Measurements from ENCODE around the gene TC2N.

Gene TC2N

DNA sequence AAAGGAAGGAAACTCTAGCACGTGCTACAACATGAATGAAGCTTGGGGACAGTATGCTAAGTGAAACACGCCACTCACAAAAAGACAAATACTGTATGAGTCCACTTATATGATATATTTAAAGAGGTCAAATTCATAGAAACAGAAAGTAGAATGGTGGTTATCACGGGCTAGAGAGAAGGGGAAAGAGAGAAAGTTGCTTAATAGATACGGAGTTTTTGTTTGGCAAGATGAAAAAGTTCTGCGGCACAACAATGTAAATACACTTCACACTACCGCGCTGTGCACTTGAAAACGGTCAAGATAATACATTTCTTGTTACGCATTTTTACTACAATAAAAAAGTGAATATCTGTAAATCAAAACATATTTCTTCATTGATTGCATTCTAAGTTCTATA is 42.9 kb upstream of the TC2N start:
- no peak overlapping the region for H3K27ac ChIP-seq (ENCODE audit: low read depth, low read length, poor library complexity, severe bottlenecking)
- TF ChIP-seq, protein P1, sequence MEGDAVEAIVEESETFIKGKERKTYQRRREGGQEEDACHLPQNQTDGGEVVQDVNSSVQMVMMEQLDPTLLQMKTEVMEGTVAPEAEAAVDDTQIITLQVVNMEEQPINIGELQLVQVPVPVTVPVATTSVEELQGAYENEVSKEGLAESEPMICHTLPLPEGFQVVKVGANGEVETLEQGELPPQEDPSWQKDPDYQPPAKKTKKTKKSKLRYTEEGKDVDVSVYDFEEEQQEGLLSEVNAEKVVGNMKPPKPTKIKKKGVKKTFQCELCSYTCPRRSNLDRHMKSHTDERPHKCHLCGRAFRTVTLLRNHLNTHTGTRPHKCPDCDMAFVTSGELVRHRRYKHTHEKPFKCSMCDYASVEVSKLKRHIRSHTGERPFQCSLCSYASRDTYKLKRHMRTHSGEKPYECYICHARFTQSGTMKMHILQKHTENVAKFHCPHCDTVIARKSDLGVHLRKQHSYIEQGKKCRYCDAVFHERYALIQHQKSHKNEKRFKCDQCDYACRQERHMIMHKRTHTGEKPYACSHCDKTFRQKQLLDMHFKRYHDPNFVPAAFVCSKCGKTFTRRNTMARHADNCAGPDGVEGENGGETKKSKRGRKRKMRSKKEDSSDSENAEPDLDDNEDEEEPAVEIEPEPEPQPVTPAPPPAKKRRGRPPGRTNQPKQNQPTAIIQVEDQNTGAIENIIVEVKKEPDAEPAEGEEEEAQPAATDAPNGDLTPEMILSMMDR (IDR thresholded peaks at IDR 0.05; ENCODE audit: low read length), result no peak
- no peak for TF ChIP-seq EZH2 (IDR thresholded peaks at IDR 0.05; ENCODE audit: borderline replicate concordance, low read length)
- no peak overlapping the region for H3K4me2 ChIP-seq (ENCODE audit: low read length)

DNA sequence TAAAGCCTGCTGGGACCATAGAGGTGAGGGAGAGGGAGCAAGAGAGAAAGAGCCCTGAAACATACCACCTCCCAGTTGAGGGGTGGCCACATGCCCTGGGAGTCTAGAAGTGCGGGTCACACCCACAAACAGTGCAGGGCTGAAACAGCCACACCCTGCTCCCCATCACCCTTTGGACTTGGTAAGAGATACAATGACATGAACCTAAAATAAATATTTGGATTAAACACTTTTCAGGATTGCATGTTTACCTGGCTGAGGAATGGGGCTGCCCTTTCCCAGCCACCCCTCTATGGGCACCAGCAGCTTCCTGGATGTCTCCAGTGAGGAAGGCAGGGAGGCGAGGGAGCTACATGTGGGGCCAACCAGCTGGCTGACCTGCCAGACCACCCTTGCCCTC is 39.0 kb upstream of the TC2N start:
- no peak overlapping the region for H3K4me3 ChIP-seq (ENCODE audit: low read depth, low read length, poor library complexity, severe bottlenecking)
- no peaks in the 10 kb centered on the region for H4K20me1 ChIP-seq (ENCODE audit: insufficient read depth, low read length)
- no peak for TF ChIP-seq EZH2 (IDR thresholded peaks at IDR 0.05; ENCODE audit: borderline replicate concordance, low read length)
- TF ChIP-seq, protein P1 (IDR thresholded peaks at IDR 0.05; ENCODE audit: low read length), result no peak
- H3F3A ChIP-seq (ENCODE audit: insufficient read depth, low read length), result no peaks in the 10 kb centered on the region
- no peaks in the 10 kb centered on the region for H3K9me3 ChIP-seq (ENCODE audit: low read length)
- peaks cover 3% of the 10 kb centered on the region for H3K4me1 ChIP-seq (ENCODE audit: insufficient read depth, low read length, severe bottlenecking)
- H3K4me2 ChIP-seq (ENCODE audit: low read length), result no peak overlapping the region
- H3K9ac ChIP-seq (ENCODE audit: low read length), result no peak overlapping the region
- no peaks in the 10 kb centered on the region for H3K79me2 ChIP-seq (ENCODE audit: insufficient read depth, low read length)
- H3K27ac ChIP-seq (ENCODE audit: low read depth, low read length, poor library complexity, severe bottlenecking), result no peak overlapping the region
- no peaks in the 10 kb centered on the region for H3K27me3 ChIP-seq (ENCODE audit: insufficient read depth, low read length)
- H3K9me2 ChIP-seq (ENCODE audit: low read depth, low read length), result no peaks in the 10 kb centered on the region
- H2AFZ ChIP-seq (ENCODE audit: low read length), result no peak overlapping the region
- H3K36me3 ChIP-seq (ENCODE audit: insufficient read depth, low read length), result no peaks in the 10 kb centered on the region

More for the DNA sequence above, 42.9 kb upstream of the TC2N start:
- no peaks in the 10 kb centered on the region for H3K27me3 ChIP-seq (ENCODE audit: insufficient read depth, low read length)
- H3K9ac ChIP-seq (ENCODE audit: low read length), result no peak overlapping the region
- H3K36me3 ChIP-seq (ENCODE audit: insufficient read depth, low read length), result no peaks in the 10 kb centered on the region
- no peak overlapping the region for H3K4me3 ChIP-seq (ENCODE audit: low read depth, low read length, poor library complexity, severe bottlenecking)
- H3K9me2 ChIP-seq (ENCODE audit: low read depth, low read length), result no peaks in the 10 kb centered on the region
- H4K20me1 ChIP-seq (ENCODE audit: insufficient read depth, low read length), result no peaks in the 10 kb centered on the region
- no peaks in the 10 kb centered on the region for H3K9me3 ChIP-seq (ENCODE audit: low read length)
- peaks cover 12% of the 10 kb centered on the region for H3K4me1 ChIP-seq (ENCODE audit: insufficient read depth, low read length, severe bottlenecking)
- no peak overlapping the region for H2AFZ ChIP-seq (ENCODE audit: low read length)
- H3F3A ChIP-seq (ENCODE audit: insufficient read depth, low read length), result no peaks in the 10 kb centered on the region
- no peaks in the 10 kb centered on the region for H3K79me2 ChIP-seq (ENCODE audit: insufficient read depth, low read length)

DNA sequence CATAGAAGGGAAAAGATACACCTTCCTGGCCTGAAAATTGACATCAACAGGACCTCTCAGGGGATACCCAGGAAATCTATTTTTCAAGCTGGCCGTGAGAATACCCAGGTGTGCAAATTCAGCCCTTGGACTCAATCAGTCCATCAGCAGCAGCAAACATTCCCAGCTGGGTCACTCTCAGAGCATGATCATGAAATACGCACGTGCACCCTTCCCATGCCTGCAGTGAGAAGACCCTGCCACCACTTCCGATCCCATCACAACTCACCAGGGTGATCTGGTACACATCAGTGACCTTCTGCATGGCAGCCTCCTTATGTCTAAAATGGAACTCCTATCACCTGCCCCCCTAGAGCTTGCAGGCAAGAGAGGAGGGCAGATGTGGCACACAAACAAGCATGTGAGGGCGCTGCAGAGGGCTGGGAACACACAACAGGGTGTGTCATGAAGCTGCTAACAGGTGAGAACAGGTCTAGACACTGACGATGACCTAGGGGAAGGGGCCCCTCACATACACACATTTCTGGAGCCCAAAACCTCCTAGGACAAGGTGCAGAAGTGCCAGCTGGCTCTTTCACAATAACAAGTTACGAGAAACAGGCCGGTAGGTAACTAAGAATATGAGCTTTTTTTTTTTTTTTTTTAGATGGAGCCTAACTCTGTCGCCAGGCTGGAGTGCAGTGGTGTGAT is 37.8 kb upstream of the TC2N start:
- no peak overlapping the region for H2AFZ ChIP-seq (ENCODE audit: low read length)
- H3K4me1 ChIP-seq (ENCODE audit: insufficient read depth, low read length, severe bottlenecking), result no peaks in the 10 kb centered on the region
- H3F3A ChIP-seq (ENCODE audit: insufficient read depth, low read length), result no peaks in the 10 kb centered on the region
- no peaks in the 10 kb centered on the region for H3K27me3 ChIP-seq (ENCODE audit: insufficient read depth, low read length)
- no peak overlapping the region for H3K4me3 ChIP-seq (ENCODE audit: low read depth, low read length, poor library complexity, severe bottlenecking)
- no peak overlapping the region for H3K9ac ChIP-seq (ENCODE audit: low read length)
- H3K27ac ChIP-seq (ENCODE audit: low read depth, low read length, poor library complexity, severe bottlenecking), result no peak overlapping the region
- H3K9me2 ChIP-seq (ENCODE audit: low read depth, low read length), result no peaks in the 10 kb centered on the region
- no peak for TF ChIP-seq EZH2 (IDR thresholded peaks at IDR 0.05; ENCODE audit: borderline replicate concordance, low read length)
- TF ChIP-seq, protein P1 (IDR thresholded peaks at IDR 0.05; ENCODE audit: low read length), result peak; percentile 10; the same call in 1 of the 2 replicates
- H3K4me2 ChIP-seq (ENCODE audit: low read length), result no peak overlapping the region
- no peaks in the 10 kb centered on the region for H3K36me3 ChIP-seq (ENCODE audit: insufficient read depth, low read length)
- no peaks in the 10 kb centered on the region for H4K20me1 ChIP-seq (ENCODE audit: insufficient read depth, low read length)
- H3K9me3 ChIP-seq (ENCODE audit: low read length), result no peaks in the 10 kb centered on the region
- H3K79me2 ChIP-seq (ENCODE audit: insufficient read depth, low read length), result no peaks in the 10 kb centered on the region
